Smooth muscle cell (in vitro differentiated cells): ENCODE measurements around the gene AVEN. TPM values are rescaled to one million over a fixed set of nuclear protein-coding genes. Genes with fewer than 3 reads are reported as not detected.
"Not testable (repeated sequence)": the region's sequence is repeated elsewhere in the genome, so short reads cannot be mapped to it uniquely, and the experiment has no call there.

Experiments used
- DNase-seq: peaks from one replicate; lab custom pipeline; 2025; ENCODE audit not compliant: unreplicated experiment; lab: John Stamatoyannopoulos, UW
- H2AFZ ChIP-seq: fragments of 200-600 bp; sonication (generic); 2 replicates; pipeline ENCODE4 v1.6.0; 2016; ENCODE audit warnings: antibody characterized with exemption, low read depth, mild to moderate bottlenecking
- H3F3A ChIP-seq: fragments of 200-600 bp; sonication (generic); 2 replicates; pipeline ENCODE4 v1.6.0; 2017; ENCODE audit warnings: antibody characterized with exemption, low read depth
- H3K27ac ChIP-seq: fragments of 200-600 bp; sonication (generic); 2 replicates; pipeline ENCODE4 v1.5.1; 2016; ENCODE audit warnings: low read depth, mild to moderate bottlenecking
- H3K27me3 ChIP-seq: fragments of 200-600 bp; sonication (generic); 2 replicates; pipeline ENCODE4 v1.6.1; 2016; ENCODE audit warnings: low read depth, mild to moderate bottlenecking
- H3K36me3 ChIP-seq: fragments of 200-600 bp; sonication (generic); 2 replicates; pipeline ENCODE4 v1.5.1; 2016; ENCODE audit warnings: low read depth
- H3K4me1 ChIP-seq: fragments of 200-600 bp; sonication (generic); 2 replicates; pipeline ENCODE4 v1.5.1; 2016; ENCODE audit warnings: low read depth
- H3K4me2 ChIP-seq: fragments of 200-600 bp; sonication (generic); 2 replicates; pipeline ENCODE4 v1.6.0; 2016; ENCODE audit warnings: mild to moderate bottlenecking
- H3K4me3 ChIP-seq: fragments of 200-600 bp; sonication (generic); 2 replicates; pipeline ENCODE4 v1.5.1; 2016; ENCODE audit warnings: mild to moderate bottlenecking
- H3K79me2 ChIP-seq: fragments of 200-600 bp; sonication (generic); 2 replicates; pipeline ENCODE4 v1.6.0; 2016; ENCODE audit warnings: low read depth, mild to moderate bottlenecking
- H3K9ac ChIP-seq: fragments of 200-600 bp; sonication (generic); 2 replicates; pipeline ENCODE4 v1.6.0; 2016; ENCODE audit warnings: low read depth
- H3K9me3 ChIP-seq: fragments of 200-600 bp; sonication (generic); replicated peaks from 2 replicates; pipeline ENCODE4 v1.5.1; 2016; ENCODE audit warnings: low read depth
- H4K20me1 ChIP-seq: fragments of 200-600 bp; sonication (generic); 2 replicates; pipeline ENCODE4 v1.6.0; 2016; ENCODE audit warnings: low read depth
- WGBS: methylation state at CpG from one replicate; pipeline ENCODE4 v1.1.7; 2016; ENCODE audit warnings: low lambda C conversion rate; 5-methylcytosine and 5-hydroxymethylcytosine counted together
- polyA plus RNA-seq: library from polyadenylated mRNA; unstranded; fragments of >200 nt; fragmentation: Nextera tagmentation; extraction: Ambion mirVana; gene quantifications from 2 replicates; pipeline ENCODE4 v1.2.1, GENCODE V29; 2016
- total RNA-seq: library from RNA; depleted of rRNA; stranded (reverse); fragments of >200 nt; gene quantifications from 2 replicates; pipeline ENCODE4 v1.2.3, GENCODE V29; 2014
- TF ChIP-seq, protein P1 (sequence below): fragments of 200-600 bp; sonication (generic); IDR thresholded peaks from 2 replicates; pipeline ENCODE4 v1.5.1; 2017; ENCODE audit warnings: borderline replicate concordance, mild to moderate bottlenecking, antibody characterized with exemption; ENCODE audit not compliant: insufficient read depth, poor library complexity, severe bottlenecking

AVEN gene
- total and polyA plus RNA-seq, 2 experiments from 2014 or later, result 10.6 to 15.7 TPM

- TF ChIP-seq, protein P1, sequence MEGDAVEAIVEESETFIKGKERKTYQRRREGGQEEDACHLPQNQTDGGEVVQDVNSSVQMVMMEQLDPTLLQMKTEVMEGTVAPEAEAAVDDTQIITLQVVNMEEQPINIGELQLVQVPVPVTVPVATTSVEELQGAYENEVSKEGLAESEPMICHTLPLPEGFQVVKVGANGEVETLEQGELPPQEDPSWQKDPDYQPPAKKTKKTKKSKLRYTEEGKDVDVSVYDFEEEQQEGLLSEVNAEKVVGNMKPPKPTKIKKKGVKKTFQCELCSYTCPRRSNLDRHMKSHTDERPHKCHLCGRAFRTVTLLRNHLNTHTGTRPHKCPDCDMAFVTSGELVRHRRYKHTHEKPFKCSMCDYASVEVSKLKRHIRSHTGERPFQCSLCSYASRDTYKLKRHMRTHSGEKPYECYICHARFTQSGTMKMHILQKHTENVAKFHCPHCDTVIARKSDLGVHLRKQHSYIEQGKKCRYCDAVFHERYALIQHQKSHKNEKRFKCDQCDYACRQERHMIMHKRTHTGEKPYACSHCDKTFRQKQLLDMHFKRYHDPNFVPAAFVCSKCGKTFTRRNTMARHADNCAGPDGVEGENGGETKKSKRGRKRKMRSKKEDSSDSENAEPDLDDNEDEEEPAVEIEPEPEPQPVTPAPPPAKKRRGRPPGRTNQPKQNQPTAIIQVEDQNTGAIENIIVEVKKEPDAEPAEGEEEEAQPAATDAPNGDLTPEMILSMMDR, result no peak
- 98% methylated on average over 2 of the region's 2 CpGs for WGBS
These were observed 32.6 kb downstream of the AVEN start for GRCh38 chr15:34006381-34006780.

DNA sequence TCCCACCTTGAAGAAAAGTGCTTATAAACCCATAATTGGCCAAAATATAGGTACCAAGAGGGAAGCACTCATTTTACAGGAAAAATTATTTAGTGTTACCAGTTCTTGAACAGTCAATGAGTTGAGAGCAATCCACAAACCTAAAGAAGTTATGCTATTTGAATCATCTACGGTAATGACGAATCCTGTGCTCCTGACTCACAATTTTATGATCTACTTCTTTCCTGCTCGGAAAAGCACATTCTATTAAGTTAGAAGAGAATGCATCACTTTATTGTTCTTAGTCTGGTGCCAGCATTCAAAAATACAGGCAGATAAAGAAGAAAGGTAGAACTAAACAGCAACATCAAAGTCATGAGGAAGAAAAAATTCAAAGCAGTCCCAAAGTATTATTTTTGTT, 37.5 kb downstream of the AVEN start:
- Histone ChIP-seq H4K20me1 (no peaks in the 10 kb centered on the region), H3K9me3 (no peaks in the 10 kb centered on the region), H3K27me3 (no peaks in the 10 kb centered on the region), H3K36me3 (no peaks in the 10 kb centered on the region), H3K27ac (no peak overlapping the region), H3K4me3 (no peak overlapping the region), H3F3A (no peaks in the 10 kb centered on the region), H3K9ac (no peak overlapping the region), H3K79me2 (peaks cover 3% of the 10 kb centered on the region), H2AFZ (no peak overlapping the region), H3K4me2 (no peak overlapping the region), H3K4me1 (no peaks in the 10 kb centered on the region)
- 53% methylated on average over 3 of the region's 3 CpGs for WGBS
- no peak for DNase-seq
- TF ChIP-seq, protein P1, result no peak

More at GRCh38 chr15:34006381-34006780, 32.6 kb downstream of the AVEN start:
- Histone ChIP-seq H3F3A (no peaks in the 10 kb centered on the region), H3K27ac (no peak overlapping the region), H3K79me2 (peaks cover 3% of the 10 kb centered on the region), H3K36me3 (no peaks in the 10 kb centered on the region), H3K9me3 (no peaks in the 10 kb centered on the region), H3K4me2 (no peak overlapping the region), H3K4me1 (no peaks in the 10 kb centered on the region), H3K4me3 (no peak overlapping the region), H3K27me3 (no peaks in the 10 kb centered on the region), H3K9ac (no peak overlapping the region), H4K20me1 (no peaks in the 10 kb centered on the region), H2AFZ (no peak overlapping the region)
- no peak for DNase-seq

- not testable (repeated sequence) for H3K4me1 ChIP-seq, H3K79me2 ChIP-seq, H3K9ac ChIP-seq, H4K20me1 ChIP-seq, H3F3A ChIP-seq, H3K4me2 ChIP-seq, H3K36me3 ChIP-seq, H2AFZ ChIP-seq, H3K27me3 ChIP-seq, H3K4me3 ChIP-seq, H3K9me3 ChIP-seq, DNase-seq, H3K27ac ChIP-seq
- 93% methylated on average over 10 of the region's 10 CpGs for WGBS
These were observed 43.3 kb downstream of the AVEN start for GRCh38 chr15:33995666-33996065.

DNA sequence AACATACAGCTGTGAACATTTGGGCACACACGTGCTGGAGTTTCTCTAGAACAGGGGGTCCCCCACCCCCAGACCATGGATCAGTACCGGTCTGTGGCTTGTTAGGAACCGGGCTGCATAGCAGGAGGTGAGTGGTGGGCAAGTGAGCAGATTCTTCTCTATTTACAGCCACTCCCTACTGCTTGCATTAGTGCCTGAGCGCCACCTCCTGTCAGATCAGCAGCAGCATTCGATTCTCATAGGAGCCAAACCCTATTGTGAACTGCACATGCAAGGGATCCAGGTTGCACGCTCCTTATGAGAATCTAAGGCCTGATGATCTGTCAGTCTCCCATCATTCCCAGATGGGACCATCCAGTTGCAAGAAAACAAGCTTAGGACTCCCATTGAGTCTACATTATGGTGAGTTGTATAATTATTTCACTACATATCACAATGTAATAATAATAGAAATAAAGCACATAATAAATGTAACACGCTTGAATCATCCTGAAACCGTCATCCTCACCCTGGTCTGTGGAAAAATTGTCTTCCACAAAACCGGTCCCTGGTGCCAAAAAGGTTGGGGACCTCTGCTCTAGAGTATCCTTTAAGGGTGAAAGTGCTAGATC, 44.9 kb downstream of the AVEN start:
- Histone ChIP-seq H3K9ac (no peak overlapping the region), H3K27me3 (no peaks in the 10 kb centered on the region), H3K9me3 (no peaks in the 10 kb centered on the region), H3K36me3 (no peaks in the 10 kb centered on the region), H3K4me1 (no peaks in the 10 kb centered on the region), H3K27ac (no peak overlapping the region), H3K4me2 (no peak overlapping the region), H3K4me3 (no peak overlapping the region), H2AFZ (no peak overlapping the region), H3F3A (no peaks in the 10 kb centered on the region), H4K20me1 (no peaks in the 10 kb centered on the region), H3K79me2 (no peaks in the 10 kb centered on the region)
- DNase-seq, result no peak
- 56% methylated on average over 9 of the region's 9 CpGs for WGBS
- TF ChIP-seq, protein P1, result peak; percentile 42
